HG03354 (cell line): ENCODE results near the gene CCNY.
"Not testable (repeated sequence)": the region's sequence is repeated elsewhere in the genome, so short reads cannot be mapped to it uniquely, and the experiment has no call there.

Experiments used
- ATAC-seq: cut with Tn5 transposase; IDR thresholded peaks from one replicate; pipeline ENCODE4 v1.9.1; 2021; ENCODE audit warnings: mild to moderate bottlenecking; ENCODE audit not compliant: unreplicated experiment, poor library complexity, severe bottlenecking

CCNY gene

GRCh38 chr10:35535136-35535535 lies 198.8 kb downstream of the CCNY start:
- ATAC-seq: no peak

- ATAC-seq: no peak
These were observed 200.5 kb downstream of the CCNY start for GRCh38 chr10:35536789-35537188.

GRCh38 chr10:35537925-35538324 lies 201.6 kb downstream of the CCNY start:
- not testable (repeated sequence) for ATAC-seq

- no peak for ATAC-seq
These were observed 204.2 kb downstream of the CCNY start for GRCh38 chr10:35540296-35541164.

GRCh38 chr10:35541720-35542119 lies 205.4 kb downstream of the CCNY start:
- ATAC-seq: no peak

GRCh38 chr10:35542303-35542702 lies 206.0 kb downstream of the CCNY start:
- ATAC-seq: no peak

- ATAC-seq: no peak
These were observed 208.9 kb downstream of the CCNY start for GRCh38 chr10:35545079-35545657.

- ATAC-seq: peak; percentile 59
These were observed 209.7 kb downstream of the CCNY start for GRCh38 chr10:35545878-35546590.

- ATAC-seq: no peak
These were observed 210.5 kb downstream of the CCNY start for GRCh38 chr10:35546824-35547225.

- no peak for ATAC-seq
These were observed 216.5 kb downstream of the CCNY start for GRCh38 chr10:35552650-35553342.

- ATAC-seq: no peak
These were observed 217.7 kb downstream of the CCNY start for GRCh38 chr10:35554036-35554435.

GRCh38 chr10:35554461-35555056 lies 218.2 kb downstream of the CCNY start:
- ATAC-seq: peak; percentile 68

- ATAC-seq: no peak
These were observed 219.9 kb downstream of the CCNY start for GRCh38 chr10:35555962-35556930.

- no peak for ATAC-seq
These were observed 222.0 kb downstream of the CCNY start for GRCh38 chr10:35558276-35558675.

- ATAC-seq: no peak
These were observed 223.1 kb downstream of the CCNY start for GRCh38 chr10:35559416-35559815.

- no peak for ATAC-seq
These were observed 225.4 kb downstream of the CCNY start for GRCh38 chr10:35561715-35562114.

- no peak for ATAC-seq
These were observed 226.1 kb downstream of the CCNY start for GRCh38 chr10:35562427-35562826.

GRCh38 chr10:35563261-35563891 lies 227.1 kb downstream of the CCNY start:
- ATAC-seq: peak; percentile 66
